CD4-positive, alpha-beta T cell treated with Interleukin-1 beta for 1 hour (primary cell): ENCODE measurements around the gene SPAST.
"Not testable (repeated sequence)": the region's sequence is repeated elsewhere in the genome, so short reads cannot be mapped to it uniquely, and the experiment has no call there.

Experiments
- DNase-seq, 2 donors: peaks; one replicate each; pipeline ENCODE4 v3.0.0-alpha.2; 2020 to 2022

The SPAST gene, protein sequence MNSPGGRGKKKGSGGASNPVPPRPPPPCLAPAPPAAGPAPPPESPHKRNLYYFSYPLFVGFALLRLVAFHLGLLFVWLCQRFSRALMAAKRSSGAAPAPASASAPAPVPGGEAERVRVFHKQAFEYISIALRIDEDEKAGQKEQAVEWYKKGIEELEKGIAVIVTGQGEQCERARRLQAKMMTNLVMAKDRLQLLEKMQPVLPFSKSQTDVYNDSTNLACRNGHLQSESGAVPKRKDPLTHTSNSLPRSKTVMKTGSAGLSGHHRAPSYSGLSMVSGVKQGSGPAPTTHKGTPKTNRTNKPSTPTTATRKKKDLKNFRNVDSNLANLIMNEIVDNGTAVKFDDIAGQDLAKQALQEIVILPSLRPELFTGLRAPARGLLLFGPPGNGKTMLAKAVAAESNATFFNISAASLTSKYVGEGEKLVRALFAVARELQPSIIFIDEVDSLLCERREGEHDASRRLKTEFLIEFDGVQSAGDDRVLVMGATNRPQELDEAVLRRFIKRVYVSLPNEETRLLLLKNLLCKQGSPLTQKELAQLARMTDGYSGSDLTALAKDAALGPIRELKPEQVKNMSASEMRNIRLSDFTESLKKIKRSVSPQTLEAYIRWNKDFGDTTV

DNA sequence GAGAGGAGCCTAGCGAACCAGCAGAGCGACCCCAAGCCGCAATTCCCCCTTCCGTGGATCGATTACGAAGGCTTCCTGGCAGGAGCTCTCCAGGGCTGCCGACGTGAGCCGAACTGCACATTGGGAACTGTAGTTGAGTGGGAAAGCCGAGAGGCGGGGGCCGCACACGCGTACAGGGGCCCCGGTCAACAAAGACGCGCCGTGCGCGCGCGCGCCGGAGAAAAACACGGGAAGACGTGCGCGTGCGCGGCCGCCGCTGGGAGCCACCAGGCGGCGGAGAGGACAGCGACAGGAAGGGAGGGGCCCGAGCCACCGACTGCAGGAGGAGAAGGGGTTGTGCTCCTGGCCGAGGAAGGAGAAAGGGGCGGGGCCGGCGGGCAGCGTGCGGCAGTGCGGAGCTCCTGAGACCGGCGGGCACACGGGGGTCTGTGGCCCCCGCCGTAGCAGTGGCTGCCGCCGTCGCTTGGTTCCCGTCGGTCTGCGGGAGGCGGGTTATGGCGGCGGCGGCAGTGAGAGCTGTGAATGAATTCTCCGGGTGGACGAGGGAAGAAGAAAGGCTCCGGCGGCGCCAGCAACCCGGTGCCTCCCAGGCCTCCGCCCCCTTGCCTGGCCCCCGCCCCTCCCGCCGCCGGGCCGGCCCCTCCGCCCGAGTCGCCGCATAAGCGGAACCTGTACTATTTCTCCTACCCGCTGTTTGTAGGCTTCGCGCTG, at the start of gene SPAST:
TSS of gene SPAST (plus strand) at position 247 of the 711 bp plus-strand sequence. CDS start at position 523, 276 bp downstream.
- peak; percentile 95 to 97 for DNase-seq

DNA sequence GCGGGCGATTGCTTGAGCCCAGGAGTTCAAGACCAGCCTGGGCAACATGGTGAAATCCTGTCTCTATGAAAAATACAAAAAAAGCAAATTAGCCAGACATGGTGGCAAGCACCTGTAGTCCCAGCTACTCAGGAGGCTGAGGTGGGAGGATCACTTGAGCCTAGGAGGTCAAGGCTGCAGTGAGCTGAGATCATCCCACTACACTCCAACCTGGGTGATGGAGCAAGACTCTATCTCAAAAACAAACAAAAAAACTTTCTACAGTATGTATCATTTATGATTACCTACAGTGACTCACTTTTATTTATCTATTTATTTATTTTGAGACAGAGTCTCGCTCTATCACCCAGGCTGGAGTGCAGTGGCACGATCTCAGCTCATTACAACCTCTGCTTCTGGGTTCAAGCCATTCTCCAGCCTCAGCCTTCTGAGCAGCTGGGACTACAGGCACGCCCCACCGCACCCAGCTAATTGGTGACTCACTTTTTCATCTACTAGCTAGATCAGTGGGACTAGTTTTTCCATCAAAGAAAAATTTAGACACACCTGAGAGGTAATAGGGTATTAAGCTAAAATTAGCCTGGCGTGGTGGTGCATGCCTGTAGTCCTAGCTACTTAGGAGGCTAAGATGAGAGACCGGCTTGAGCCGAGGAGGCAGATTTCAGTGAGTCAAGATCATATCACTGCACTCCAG, 44.4 kb upstream of the SPAST start:
- DNase-seq: not testable (repeated sequence)

DNA sequence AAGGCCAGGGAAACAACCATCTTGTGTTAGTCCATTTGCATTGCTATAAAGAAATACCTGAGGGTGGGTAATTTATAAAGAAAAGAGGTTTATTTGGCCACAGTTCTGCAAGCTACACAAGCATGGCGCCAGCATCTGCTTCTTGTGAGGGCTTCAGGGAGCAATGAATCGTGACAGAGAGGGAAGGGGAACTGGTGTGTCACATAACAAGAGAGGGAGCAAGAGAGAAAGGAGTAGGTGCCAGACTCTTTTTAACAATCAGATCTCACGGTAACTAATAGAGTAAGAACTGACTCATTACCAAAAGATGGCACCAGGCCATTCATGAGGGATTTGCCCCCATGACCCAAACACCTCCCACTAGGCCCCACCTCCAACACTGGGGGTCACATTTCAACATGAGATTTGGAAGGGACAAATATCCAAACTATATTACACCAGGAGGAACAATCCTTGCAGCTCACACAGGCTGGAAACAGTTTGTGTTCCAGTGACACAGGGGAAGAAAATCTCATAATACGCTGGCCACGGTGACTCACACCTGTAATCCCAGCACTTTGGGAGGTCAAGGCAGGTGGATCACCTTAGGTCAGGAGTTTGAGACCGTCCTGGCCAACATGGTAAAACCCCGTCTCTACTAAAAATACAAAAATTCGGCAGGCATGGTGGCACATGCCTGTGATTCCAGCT, 29.0 kb upstream of the SPAST start:
- not testable (repeated sequence) for DNase-seq

DNA sequence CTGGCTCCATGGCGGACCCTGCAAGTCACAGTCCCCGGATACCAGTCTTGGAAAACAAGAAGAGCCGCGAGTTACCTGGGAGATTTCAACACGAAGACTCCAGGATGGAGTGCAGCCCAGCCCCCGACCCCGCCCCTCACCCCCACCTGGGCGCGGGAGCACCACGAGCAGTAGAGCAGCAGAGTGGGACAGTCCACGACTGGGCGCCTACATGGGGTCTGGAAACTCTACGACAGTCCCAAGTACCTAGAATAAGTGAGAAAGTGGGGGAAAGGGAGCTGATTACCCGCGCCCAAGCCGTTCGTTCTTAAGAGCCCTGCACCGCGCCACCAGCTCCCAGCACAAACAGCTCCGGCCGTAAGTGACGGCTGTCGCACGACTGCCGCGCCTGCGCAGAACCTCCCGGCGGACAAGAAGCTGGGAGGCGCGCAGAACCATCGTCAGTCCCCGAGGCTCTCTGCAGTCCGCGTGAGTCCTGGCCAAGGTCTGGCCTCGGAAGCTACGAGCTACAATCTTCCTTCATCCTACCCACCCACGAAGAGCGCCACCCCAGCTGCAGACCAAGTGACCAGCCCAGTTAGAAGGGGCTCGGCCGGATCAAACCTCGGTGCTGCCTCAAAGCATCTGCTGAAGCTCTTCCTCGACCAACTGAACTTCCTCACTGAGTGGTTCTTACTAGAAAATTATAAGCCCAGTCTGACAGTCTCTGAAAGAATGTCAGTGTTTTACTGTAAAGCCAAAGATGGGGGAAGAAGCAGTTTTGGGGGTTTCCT, 23.7 kb upstream of the SPAST start, which contains the start of gene DPY30:
TSS of gene DPY30 (minus strand) at position 359 of the 773 bp plus-strand sequence. CDS start at position 10, 349 bp downstream.
- peak; percentile 92 for DNase-seq

DNA sequence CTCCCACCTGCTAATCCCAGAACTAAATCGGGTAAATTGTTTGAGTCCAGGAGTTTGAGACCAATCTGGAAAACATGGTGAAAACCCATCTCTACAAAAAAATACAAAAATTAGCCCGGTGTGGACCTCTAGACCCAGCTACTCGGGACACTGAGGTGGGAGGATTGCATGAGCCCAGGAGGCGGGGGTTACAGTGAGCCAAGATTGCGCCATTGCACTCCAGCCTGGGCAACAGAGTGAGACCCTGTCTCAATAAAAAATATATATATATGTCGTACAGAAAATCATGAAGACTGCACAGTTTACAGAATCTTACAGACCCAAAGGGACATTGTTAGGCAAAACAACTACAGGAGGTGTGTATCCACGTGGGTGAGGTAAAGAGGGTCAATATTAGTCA, 19.8 kb upstream of the SPAST start:
- DNase-seq: no peak

DNA sequence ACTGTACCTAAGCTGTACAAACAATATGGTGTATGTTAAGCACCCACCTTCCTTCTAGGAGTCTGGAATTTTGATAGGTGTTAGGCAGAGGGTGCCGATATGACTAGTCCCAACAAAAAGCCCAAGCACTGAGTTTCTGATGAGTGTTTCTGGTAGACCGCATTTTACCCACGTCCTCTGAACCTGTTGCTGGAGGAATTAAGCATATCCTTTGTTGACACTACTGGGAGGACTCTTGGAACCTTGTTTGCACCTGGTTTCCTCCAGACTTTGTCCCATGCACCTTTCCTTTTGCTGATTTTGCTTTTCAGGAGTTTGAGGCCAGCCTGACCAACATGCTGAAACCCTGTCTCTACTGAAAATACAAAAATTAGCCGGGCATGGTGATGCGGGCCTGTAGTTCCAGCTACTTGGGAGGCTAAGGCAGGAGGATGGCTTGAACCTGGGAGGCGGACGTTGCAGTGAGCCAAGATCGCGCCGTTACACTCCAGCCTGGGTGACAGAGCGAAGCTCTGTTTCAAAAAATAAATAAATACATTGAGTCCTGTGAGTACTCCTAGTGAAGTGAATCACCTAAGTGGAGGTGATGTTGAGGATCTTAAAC, 11.4 kb upstream of the SPAST start:
- no peak for DNase-seq

DNA sequence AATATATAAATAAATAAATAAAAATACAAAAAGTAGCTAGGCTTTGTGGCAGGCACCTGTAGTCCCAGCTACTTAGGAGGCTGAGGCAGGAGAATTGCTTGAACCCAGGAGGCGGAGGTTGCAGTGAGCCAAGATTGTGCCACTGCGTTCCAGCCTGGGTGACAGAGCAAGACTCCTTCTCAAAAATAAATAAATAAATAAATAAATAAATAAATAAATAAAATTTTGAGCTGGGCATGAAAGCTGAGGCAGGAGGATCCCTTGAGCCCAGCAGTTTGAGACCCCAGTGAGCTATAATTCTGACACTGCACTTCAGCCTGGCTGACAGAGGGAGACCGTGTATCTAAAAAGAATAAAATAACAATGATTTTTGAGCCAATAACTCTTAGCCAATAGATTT, 8.8 kb upstream of the SPAST start:
- not testable (repeated sequence) for DNase-seq

DNA sequence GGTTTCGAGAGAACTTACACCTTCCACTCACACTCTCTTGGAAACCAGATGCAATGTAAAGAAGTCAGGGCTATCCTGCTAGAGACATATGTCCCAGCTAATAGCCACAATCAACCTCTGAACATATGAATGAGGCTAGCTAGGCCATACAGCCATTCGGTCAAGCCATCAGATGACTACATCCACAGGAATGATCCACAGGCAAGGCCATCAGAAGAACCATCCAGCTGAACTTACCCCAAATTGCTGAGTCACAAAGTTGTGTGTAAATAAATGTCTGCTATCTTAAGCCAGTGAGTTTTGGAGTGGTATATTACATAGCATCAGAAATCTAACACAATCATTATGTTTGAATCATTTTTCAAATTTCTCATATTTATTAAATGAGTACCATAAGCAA, 5.2 kb upstream of the SPAST start:
- no peak for DNase-seq

DNA sequence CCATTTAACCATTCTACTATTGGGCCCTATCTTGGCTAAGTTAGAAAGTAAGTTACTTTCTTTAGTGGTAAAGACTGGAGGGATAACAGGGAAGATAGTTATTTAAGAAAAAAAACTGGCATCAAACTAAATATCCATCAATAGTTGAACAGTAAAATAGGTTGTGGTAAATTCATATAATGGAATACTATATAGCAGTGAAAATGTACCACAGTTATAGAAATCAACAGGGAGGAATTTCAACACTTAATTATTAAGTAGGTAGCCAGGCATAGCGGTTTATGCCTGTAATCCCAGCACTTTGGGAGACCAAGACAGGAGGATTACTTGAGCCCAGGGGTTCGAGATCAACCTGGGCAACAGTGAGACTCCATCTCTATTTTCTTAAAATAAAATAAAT, 3.1 kb upstream of the SPAST start:
- DNase-seq: no peak

DNA sequence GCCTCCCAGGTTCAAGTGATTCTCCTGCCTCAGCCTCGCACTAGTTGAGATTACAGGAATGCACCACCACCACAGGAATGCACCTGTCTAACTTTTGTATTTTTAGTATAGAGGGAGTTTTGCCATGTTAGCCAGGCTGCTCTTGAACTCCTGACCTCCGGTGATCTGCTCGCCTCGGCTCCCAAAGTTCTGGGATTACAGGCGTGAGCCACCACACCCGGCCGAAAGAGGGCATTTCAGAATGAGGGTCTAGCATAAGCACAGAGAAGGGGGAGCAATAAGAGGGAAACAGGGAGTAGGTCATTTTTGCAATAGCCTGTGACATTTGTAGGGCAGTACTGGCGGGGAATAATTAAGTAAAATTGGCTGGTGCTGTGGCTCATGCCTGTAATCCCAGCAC, 1.9 kb upstream of the SPAST start:
- DNase-seq: no peak

DNA sequence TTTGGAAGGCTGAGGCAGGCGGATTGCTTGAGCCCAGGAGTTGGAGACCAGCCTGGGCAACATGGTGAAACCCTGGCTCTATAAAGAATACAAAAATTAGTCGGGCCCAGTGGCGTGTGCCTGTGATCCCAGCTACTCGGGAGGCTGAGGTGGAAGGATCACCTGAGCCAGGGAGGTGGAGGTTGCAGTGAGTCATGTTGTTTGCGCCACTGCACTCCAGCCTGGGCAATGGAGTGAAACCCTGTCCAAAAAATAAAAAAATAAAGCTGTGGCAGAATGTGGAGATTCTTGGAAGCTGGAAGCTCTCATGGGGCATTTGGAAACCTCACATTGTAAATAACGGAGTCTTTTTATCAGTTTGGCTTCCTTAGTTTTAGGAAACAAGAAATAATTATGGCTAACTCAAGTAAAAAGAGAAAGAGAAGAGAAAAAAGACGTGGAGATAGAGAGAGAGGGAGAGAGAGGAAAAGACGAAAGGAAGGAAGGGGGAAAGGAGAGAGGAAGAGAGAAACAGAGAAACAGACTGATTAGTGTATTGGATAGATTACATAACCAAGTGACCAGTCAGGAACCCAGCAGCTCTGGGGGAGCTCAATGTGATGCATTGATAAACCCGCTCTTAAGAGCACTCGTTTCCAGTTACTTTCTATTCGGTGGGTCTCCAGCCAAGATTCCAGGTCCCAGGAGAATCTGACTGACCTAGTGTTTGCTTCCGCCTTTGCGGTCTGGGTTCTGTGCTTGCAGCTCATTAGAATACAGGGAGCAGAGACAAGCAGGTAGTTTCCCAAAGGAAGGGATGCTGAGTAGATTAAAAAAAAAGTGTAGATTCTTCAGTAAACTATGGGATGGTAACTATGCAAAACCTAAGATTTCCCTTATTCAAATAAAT, 1.1 kb upstream of the SPAST start:
- DNase-seq: peak in 1 of 2 donors; percentile 2

DNA sequence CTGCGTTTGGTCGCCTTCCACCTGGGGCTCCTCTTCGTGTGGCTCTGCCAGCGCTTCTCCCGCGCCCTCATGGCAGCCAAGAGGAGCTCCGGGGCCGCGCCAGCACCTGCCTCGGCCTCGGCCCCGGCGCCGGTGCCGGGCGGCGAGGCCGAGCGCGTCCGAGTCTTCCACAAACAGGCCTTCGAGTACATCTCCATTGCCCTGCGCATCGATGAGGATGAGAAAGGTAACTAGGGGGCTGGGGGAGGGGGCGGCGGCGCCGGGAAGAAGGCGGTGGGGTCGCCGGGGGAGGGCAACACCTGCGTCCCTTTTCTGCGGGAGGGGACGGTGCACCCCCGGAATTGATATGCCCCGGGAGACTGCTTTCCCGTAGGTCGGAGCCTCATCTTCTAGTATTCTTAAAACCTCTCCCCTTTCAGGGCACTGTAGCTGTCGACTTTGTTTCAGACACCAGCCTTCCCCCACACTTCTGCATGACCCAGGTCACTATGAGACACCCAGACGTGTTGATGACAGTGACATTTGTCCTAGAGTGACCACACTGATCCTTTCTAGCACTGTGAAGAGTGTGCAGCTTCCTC, 755 bp downstream of the SPAST start:
- peak; percentile 7 to 12 for DNase-seq

DNA sequence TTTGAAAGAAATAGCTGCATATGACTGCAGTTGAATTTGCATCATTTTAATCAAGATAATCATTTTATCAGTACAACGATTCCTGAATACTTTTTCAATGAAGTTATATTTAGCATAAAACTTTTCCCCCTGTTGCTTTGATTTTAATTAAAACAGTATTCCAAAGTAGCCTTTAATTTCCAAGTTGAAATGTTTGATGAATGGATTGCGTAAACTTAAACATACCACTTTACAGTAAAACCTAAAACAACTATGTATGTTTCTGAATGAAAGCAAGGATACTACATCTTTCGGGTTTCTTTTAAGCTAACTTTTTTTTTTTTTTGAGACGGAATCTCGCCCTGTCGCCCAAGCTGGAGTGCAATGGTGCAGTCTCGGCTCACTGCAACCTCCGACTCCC, 1.4 kb downstream of the SPAST start:
- DNase-seq: no peak

DNA sequence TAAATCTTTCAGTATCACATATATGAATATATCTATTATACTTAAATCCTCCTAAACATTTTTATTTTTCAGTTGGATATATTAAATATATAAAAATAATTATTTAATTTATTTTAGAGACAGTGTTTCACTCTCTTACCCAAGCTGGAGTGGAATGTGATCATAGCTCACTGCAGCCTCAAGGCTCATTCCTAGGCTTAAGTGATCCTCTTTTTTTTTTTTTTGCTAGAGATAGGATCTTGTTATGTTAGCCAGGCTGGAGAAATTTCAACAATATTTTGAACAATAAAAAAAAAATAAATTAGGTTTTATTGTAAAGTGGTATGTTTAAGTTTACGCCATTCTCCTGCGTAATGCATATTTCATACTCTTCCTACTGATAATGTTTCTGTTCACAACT, 4.2 kb downstream of the SPAST start:
- no peak for DNase-seq

DNA sequence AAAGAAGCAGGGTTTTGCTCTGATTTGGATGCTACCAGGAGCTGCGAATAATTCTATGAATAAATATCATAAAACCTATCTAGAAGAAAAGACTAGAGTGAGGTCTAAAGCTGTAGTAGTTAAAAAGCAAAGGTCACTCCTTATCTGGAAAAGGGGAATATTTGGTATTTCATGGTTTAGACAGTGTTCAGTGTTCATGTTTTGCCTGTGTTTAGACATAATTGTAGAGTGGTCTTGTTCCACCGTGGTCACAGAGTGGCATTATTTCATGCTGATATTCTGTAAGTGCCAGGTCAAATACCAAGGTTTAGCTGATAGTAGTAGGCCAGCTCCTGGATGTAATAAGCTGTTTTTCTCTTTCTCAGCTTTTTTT, 10.8 kb downstream of the SPAST start:
- no peak for DNase-seq

DNA sequence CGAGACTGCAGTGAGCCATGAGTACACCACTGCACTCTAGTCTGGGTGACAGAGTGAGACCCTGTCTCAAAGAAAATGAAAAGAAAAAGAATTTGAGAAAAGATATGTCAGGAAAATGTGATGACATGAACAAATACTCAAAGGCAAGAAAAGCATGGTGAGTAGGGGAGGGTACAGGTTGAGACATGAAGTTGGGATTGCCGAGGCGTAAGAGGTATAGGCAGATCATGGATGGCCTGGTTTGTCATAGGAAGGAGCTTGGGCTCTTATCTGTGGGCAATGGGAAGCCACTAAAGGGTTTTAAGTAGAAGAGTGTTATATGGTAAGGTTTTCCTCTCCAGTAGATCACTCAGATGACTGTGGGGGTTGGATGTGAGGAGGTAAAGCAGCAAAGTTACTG, 32.3 kb downstream of the SPAST start:
- DNase-seq: no peak

DNA sequence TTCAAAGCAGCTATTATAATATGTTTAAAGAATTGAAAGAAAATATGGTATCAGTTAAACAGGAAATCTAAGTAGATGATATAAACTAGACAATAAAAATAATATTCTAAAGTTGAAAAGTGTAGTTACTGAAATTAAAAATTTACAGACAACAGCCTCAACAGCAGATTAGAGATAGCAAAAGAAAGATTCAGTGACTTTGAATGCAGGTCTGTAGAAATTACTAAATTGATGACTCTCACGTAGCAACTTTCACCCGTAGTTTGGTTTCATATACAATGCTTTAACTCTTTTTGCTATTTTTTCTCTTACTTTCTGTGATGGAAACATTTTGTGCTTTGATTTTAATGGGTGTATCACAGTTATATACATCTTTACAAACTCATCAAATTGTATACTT, 44.8 kb downstream of the SPAST start:
- DNase-seq: no peak

DNA sequence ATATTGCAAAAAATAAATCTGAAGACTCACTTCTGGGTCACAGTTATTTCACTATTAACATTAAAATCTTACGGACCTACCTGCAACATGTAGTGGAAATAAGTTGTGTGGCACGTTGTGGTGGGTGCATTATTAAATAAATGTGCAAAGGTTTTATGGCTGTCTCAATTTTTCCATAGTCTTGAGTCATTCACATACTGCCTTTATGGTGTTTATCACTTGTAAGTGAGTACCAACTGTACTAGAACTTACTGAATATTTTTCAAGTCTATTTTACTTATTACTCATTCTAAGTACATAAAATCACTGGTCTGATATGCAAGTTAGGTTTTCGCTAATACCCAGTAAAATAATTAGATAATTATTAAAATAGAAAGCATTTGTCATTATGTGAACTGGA, 54.7 kb downstream of the SPAST start:
- DNase-seq: no peak

DNA sequence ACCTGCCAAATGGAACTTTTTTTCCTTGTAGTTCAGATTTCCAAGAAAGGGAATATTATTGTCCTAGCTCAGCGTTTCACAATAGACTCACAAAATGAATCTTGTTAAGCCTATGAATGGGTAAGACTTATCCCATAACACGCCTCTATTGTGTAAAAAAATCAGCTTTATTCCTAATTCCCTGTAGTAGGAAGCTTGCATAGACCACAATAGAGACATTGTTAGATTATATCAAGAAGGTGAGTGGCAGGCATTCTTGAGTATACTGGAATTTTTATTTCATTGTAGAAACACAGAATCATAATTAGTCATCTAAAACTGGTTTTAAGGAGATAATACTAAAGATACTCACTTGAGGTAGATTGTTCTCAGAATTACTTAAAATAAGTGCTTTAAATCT, 55.8 kb downstream of the SPAST start:
- DNase-seq: no peak

DNA sequence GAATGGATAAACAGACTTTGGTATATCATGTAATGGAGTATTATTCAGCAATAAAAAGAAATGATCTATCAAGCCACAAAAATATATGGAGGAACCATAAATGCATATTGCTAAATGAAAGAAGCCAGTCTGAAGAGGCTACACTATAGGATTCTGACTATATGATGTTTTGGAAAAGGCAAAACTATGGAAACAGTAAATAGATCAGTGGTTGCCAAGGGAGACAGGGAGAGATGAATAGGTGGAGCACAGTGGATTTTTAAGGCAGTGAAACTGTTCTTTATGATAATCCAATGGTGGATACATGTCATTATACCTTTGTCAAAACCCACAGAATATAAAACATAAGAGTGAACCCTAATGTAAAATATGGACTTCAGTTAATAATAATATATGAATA, 61.3 kb downstream of the SPAST start:
- no peak for DNase-seq
